Activated T-cell treated with anti-CD3 and anti-CD28 coated beads, Interleukin-2, amount 50 U/mL, for 72 hours (primary cell): ENCODE results near the gene CCDC15. TPM values are rescaled to one million over a fixed set of nuclear protein-coding genes. Genes with fewer than 3 reads are reported as not detected.
"Not testable (repeated sequence)": the region's sequence is repeated elsewhere in the genome, so short reads cannot be mapped to it uniquely, and the experiment has no call there.

ENCODE experiments used
- ATAC-seq, 2 donors: fragments of 150-1000 bp; cut with Tn5 transposase; replicated peaks in 1 of 2; 2 replicates each; pipeline ENCODE4 v1.10.0; 2021; ENCODE audit warnings: moderate library complexity in 2 of 2, mild to moderate bottlenecking in 1 of 2
- DNase-seq, 2 donors: peaks; one replicate each; pipeline ENCODE4 v3.0.0; 2021 to 2022; ENCODE audit warnings: mixed read lengths in 1 of 2
- H3K27ac Mint-ChIP-seq: one replicate; pipeline ENCODE4 v1.8.0; 2022; ENCODE audit warnings: mild to moderate bottlenecking, moderate library complexity, mixed read lengths
- H3K27me3 Mint-ChIP-seq: one replicate; pipeline ENCODE4 v1.8.0; 2022; ENCODE audit warnings: low read depth, mixed read lengths
- H3K36me3 Mint-ChIP-seq, 2 donors: one replicate each; pipeline ENCODE4 v1.8.0; 2022; ENCODE audit warnings: mixed read lengths in 2 of 2, mild to moderate bottlenecking in 1 of 2; ENCODE audit not compliant: insufficient read depth in 2 of 2
- H3K4me1 Mint-ChIP-seq: one replicate; pipeline ENCODE4 v1.8.0; 2022; ENCODE audit warnings: low read depth, mixed read lengths
- H3K4me3 Mint-ChIP-seq, 2 donors: one replicate each; pipeline ENCODE4 v1.8.0; 2022; ENCODE audit warnings: mild to moderate bottlenecking in 2 of 2, mixed read lengths in 2 of 2, moderate library complexity in 2 of 2
- H3K9me3 Mint-ChIP-seq, 2 donors: one replicate each; pipeline ENCODE4 v1.8.0; 2022; ENCODE audit warnings: mixed read lengths in 2 of 2
- total RNA-seq, 2 donors: library from RNA; stranded (reverse); gene quantifications; one replicate each; pipeline ENCODE4 v1.2.3, GENCODE V29; 2022

The CCDC15 gene
- total RNA-seq, 2 donors from 2014 or later = 9.1 to 9.9 TPM

DNA sequence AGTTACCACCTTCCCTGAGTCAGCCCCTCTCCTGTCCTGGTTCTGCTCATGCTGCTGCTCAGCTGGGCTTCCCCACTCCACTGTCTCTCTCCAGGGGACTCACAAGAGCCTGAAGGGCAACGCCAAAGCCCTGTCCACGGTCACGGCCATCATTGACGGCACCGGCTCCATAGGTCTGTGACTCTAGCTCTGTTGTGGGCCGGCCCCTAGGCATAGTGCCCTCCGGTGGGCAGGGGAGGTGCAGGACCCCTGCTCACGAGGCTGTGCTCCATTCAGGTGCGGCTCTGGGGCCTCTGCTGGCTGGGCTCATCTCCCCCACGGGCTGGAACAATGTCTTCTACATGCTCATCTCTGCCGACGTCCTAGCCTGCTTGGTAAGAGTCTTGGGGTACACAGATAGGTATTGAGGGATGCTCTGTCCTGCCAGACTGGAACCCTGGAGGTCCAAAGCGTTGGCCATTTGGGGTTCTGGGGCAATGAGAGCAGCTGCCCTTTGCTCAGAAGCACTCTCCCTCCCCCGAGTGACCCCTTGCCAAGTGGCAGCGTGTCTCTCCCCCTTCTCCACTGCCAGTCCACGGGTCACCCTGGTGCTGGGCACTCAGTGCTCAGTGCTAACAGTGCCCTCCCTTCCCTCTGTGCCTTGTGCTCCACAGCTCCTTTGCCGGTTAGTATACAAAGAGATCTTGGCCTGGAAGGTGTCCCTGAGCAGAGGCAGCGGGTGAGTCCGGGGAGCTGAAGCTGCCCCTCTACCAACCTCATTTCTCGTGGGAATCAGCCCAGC, 131.5 kb downstream of the CCDC15 start:
- H3K27me3 Mint-ChIP-seq = no peaks in the 10 kb centered on the region
- no peak for DNase-seq
- no peaks in the 10 kb centered on the region for H3K4me1 Mint-ChIP-seq
- no peak overlapping the region for H3K27ac Mint-ChIP-seq
- no peaks in the 10 kb centered on the region for H3K9me3 Mint-ChIP-seq
- no peaks in the 10 kb centered on the region for H3K36me3 Mint-ChIP-seq
- no peak overlapping the region for H3K4me3 Mint-ChIP-seq
- peak in 1 of 2 donors; percentile 9 for ATAC-seq

DNA sequence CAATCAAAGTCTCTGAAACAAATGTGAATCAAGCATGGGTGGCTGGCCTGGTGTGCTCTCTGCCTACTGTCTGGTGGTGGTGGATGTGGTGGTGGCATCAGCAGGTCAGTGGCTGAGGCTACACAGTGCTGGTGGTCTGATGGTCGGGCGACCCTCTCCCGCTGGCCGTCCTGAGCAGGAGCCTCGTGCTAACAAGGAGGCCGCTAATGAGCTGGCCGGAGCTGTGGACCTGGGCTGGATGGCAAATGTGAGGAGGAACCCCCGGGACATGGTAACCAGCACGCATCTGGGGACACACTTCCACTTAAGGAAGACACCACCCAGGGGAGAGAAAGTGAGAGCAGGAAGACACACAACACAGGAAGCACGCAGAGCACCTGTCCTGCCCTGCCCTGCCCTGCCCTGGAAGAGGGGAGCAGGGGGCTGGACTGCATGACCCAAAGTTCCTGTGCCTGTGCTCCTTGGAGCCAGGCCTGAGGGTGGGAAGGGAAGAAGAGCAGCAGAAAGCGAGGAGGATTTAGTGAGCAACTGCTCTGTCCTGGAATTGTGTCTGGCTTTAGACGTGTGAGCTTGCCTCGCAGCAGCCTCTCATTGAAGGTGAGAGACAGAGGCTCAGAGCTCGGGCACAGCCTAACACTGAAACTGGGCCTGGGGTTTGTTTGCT, 132.8 kb downstream of the CCDC15 start:
- no peak for DNase-seq
- no peaks in the 10 kb centered on the region for H3K36me3 Mint-ChIP-seq
- H3K4me1 Mint-ChIP-seq = peaks cover 6% of the 10 kb centered on the region
- H3K27me3 Mint-ChIP-seq = no peaks in the 10 kb centered on the region
- ATAC-seq = no peak
- no peaks in the 10 kb centered on the region for H3K9me3 Mint-ChIP-seq
- no peak overlapping the region for H3K4me3 Mint-ChIP-seq
- no peak overlapping the region for H3K27ac Mint-ChIP-seq

DNA sequence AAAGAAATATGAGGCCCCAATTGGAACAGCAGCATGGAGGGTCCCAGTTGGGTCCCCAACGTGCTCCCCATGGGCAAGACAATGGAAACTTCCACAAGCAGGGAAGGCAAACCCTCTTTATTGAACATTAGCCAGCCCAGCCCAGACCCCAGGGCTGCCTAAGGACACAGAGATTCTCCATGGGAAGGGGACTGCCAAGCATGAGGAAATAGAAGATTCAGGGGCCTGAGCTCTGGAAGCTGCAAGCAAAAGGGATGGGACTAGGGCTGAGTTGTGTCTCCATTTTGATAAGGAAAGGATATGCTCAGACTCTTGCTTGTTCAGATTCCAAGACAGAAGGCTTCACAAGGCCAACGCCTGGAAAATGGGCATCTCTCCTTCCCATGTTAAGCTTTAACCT, 134.1 kb downstream of the CCDC15 start:
- ATAC-seq (no peak), DNase-seq (no peak)
- H3K9me3 Mint-ChIP-seq = no peaks in the 10 kb centered on the region
- H3K4me1 Mint-ChIP-seq = peaks cover 6% of the 10 kb centered on the region
- H3K36me3 Mint-ChIP-seq = no peaks in the 10 kb centered on the region
- no peak overlapping the region for H3K27ac Mint-ChIP-seq
- no peak overlapping the region for H3K4me3 Mint-ChIP-seq
- H3K27me3 Mint-ChIP-seq = no peaks in the 10 kb centered on the region

DNA sequence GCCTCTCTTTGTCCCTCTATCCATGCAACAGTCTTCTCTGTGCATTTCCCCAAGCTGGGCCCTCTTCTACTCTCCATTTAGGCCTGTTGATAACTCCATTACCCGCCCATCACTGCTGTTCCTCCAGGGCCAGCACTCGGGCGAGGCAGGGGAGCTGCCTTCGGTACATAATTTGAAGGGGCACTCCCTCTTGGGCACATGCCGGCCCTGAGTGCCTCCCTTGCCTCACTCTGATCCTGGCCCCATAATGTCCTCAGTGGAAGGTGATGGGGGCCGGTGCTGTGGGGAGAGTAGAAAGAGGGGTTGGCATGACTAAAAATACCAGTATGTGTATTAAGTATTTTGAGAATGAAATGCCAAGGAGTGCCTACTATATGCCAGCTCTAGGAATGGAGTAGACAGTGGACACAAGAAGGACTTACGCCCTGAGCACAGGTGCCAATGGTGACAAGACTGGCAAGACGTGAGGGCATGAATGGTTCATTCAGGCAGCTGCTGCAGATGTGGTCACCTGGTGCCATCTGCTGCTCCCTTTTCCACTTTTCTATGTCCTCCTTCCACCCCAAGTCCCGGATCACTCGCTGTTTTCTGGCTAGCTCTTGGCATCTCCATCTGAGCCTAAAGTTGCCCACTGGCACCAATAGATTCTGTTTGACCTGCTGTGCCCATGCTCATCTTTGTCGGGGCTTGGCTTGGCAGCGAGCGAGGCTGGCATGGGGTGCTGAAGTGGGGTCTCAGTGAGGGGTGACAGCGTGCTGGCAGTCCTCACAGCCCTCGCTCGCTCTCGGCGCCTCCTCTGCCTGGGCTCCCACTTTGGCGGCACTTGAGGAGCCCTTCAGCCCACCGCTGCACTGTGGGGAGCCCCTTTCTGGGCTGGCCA, 134.8 kb downstream of the CCDC15 start:
- Mint-ChIP-seq H3K27ac (no peak overlapping the region), H3K9me3 (no peaks in the 10 kb centered on the region), H3K27me3 (no peaks in the 10 kb centered on the region), H3K4me3 (no peak overlapping the region), H3K36me3 (no peaks in the 10 kb centered on the region), H3K4me1 (peaks cover 6% of the 10 kb centered on the region)
- DNase-seq (no peak), ATAC-seq (no peak)

DNA sequence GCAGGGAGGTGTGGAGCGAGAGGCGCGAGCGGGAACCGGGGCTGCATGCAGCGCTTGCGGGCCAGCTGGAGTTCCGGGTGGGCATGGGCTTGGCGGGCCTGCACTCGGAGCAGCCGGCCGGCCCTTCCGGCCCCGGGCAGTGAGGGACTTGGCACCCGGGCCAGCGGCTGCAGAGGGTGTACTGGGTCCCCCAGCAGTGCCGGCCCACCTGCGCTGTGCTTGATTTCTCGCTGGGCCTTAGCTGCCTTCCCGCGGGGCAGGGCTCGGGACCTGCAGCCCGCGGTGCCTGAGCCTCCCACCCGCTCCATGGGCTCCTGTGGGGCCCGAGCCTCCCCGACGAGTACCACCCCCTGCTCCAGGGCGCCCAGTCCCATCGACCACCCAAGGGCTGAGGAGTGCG, 135.5 kb downstream of the CCDC15 start:
- not testable (repeated sequence) for H3K36me3 Mint-ChIP-seq, H3K27me3 Mint-ChIP-seq, DNase-seq, H3K9me3 Mint-ChIP-seq, H3K27ac Mint-ChIP-seq, H3K4me1 Mint-ChIP-seq, ATAC-seq, H3K4me3 Mint-ChIP-seq

DNA sequence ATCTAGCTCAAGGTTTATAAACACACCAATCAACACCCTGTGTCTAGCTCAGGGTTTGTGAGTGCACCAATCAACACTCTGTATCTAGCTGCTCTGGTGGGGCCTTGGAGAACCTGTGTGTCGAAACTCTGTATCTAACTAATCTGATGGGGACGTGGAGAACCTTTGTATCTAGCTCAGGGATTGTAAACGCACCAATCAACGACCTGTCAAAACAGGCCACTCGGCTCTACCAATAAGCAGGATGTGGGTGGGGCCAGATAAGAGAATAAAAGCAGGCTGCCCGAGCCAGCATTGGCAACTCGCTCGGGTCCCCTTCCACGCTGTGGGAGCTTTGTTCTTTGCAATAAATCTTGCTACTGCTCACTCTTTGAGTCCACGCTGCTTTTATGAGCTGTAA, 136.1 kb downstream of the CCDC15 start:
- H3K9me3 Mint-ChIP-seq, H3K4me3 Mint-ChIP-seq, H3K27ac Mint-ChIP-seq, H3K36me3 Mint-ChIP-seq, ATAC-seq, DNase-seq, H3K27me3 Mint-ChIP-seq, H3K4me1 Mint-ChIP-seq: not testable (repeated sequence)

DNA sequence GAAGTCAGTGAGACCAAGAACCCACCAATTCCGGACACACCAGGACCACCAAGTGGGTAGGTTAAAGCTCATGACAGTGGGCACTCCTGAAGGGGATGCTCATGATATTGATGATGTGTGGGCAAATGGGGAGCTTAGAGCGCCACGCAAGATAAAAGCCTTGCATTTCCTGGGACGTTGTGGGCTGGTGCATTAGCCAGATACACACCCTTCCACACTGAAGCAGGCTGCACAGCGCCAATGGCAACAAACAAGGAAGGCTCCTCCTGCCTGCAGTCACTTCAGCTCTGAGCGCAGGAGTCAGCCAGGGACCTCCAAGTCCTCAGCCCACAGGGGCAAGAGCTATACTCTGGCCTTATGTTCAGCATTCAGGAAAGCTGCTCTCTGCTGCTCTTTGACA, 136.8 kb downstream of the CCDC15 start:
- no peak overlapping the region for H3K27ac Mint-ChIP-seq
- H3K4me1 Mint-ChIP-seq = peaks cover 6% of the 10 kb centered on the region

More for the DNA sequence above, 136.8 kb downstream of the CCDC15 start:
- H3K36me3 Mint-ChIP-seq = no peaks in the 10 kb centered on the region
- H3K4me3 Mint-ChIP-seq = no peak overlapping the region
- no peaks in the 10 kb centered on the region for H3K27me3 Mint-ChIP-seq
- no peaks in the 10 kb centered on the region for H3K9me3 Mint-ChIP-seq
- DNase-seq (no peak), ATAC-seq (no peak)

Other genes with a start within 250 kb of the CCDC15 start
- gene NRGN, start 214.3 kb upstream of the CCDC15 start, total RNA-seq = 1 to 10 TPM; 4.2 to 4.4 TPM
- gene VSIG2, start 201.9 kb upstream of the CCDC15 start, total RNA-seq = under 1 TPM; 0.35 to 0.48 TPM
- gene ESAM, start 191.9 kb upstream of the CCDC15 start, total RNA-seq = 1 to 10 TPM in 1 of 2 donors, under 1 TPM in 1; 0.88 to 1.1 TPM
- gene MSANTD2, start 153.8 kb upstream of the CCDC15 start, total RNA-seq = 10 to 100 TPM; 11.1 to 12.5 TPM
- 10 to 100 TPM; 21.5 to 26.6 TPM for gene ROBO3, start 88.8 kb upstream of the CCDC15 start, total RNA-seq
- not detected for gene ROBO4, start 56.3 kb upstream of the CCDC15 start, total RNA-seq
- gene HEPN1, start 35.0 kb upstream of the CCDC15 start, total RNA-seq = not detected
- not detected for gene HEPACAM, start 18.2 kb upstream of the CCDC15 start, total RNA-seq
- 1 to 10 TPM; 1.0 to 1.5 TPM for gene SLC37A2, start 109.1 kb downstream of the CCDC15 start, total RNA-seq
- gene TMEM218, start 157.4 kb downstream of the CCDC15 start, total RNA-seq = 10 to 100 TPM; 14.6 to 18.4 TPM
- gene PKNOX2, start 210.5 kb downstream of the CCDC15 start, total RNA-seq = not detected